Suprapubic skin (tissue), 4 donors: ENCODE data around the gene SLC1A7. TPM values are rescaled to one million over a fixed set of nuclear protein-coding genes. Genes with fewer than 3 reads are reported as not detected.

Experiments
- DNase-seq, 2 donors: peaks; one replicate each; pipeline ENCODE4 v3.0.0-alpha.2; 2019; ENCODE audit warnings: low spot score in 2 of 2
- H3K27ac ChIP-seq: fragments of 200-600 bp; sonication (generic); one replicate; pipeline ENCODE4 v1.5.1; 2019
- H3K27me3 ChIP-seq: fragments of 200-600 bp; sonication (generic); one replicate; pipeline ENCODE4 v1.5.1; 2019
- H3K36me3 ChIP-seq: fragments of 200-600 bp; sonication (generic); one replicate; pipeline ENCODE4 v1.5.1; 2019
- H3K4me1 ChIP-seq: fragments of 200-600 bp; sonication (generic); one replicate; pipeline ENCODE4 v1.5.1; 2019
- H3K4me3 ChIP-seq: fragments of 200-600 bp; sonication (generic); one replicate; pipeline ENCODE4 v1.5.1; 2019; ENCODE audit warnings: mild to moderate bottlenecking
- H3K9me3 ChIP-seq: fragments of 200-600 bp; sonication (generic); one replicate; pipeline ENCODE4 v1.5.1; 2019
- EP300 ChIP-seq: sonication (generic); formaldehyde crosslinking; IDR thresholded peaks from one replicate; pipeline ENCODE4 v1.6.1; 2017; ENCODE audit warnings: antibody characterized with exemption
- POLR2A ChIP-seq, 2 donors: fragments of 450-650 bp; IDR thresholded peaks; one replicate each; pipeline ENCODE4 v1.6.1; 2017; ENCODE audit warnings: antibody characterized with exemption in 2 of 2, mild to moderate bottlenecking in 2 of 2, moderate library complexity in 2 of 2
- POLR2AphosphoS5 ChIP-seq, 3 donors: sonication (generic); formaldehyde crosslinking; IDR thresholded peaks; one replicate each; pipeline ENCODE4 v1.6.1; 2017; ENCODE audit warnings: antibody characterized with exemption in 3 of 3
- WGBS: methylation state at CpG from one replicate; pipeline ENCODE4 v1.1.5; 2018; 5-methylcytosine and 5-hydroxymethylcytosine counted together
- total RNA-seq, 4 donors: library from RNA; depleted of rRNA; stranded (reverse); fragments of >200 nt; gene quantifications; one replicate each; pipeline ENCODE4 v1.1.0, GENCODE V29; 2016
- TF ChIP-seq, protein P1 (sequence below), 2 donors: fragments of 200-600 bp in 1 of 2; fragments of 450-650 bp in 1 of 2; sonication (generic) in 1 of 2; IDR thresholded peaks; one replicate each; pipeline ENCODE4 v1.5.1; 2016 to 2019; ENCODE audit warnings: antibody characterized with exemption in 2 of 2, mild to moderate bottlenecking in 1 of 2, moderate library complexity in 1 of 2

Gene SLC1A7
- total RNA-seq, 4 donors from 2014 or later, result not detected

GRCh38 chr1:53074313-53075154 lies 67.9 kb downstream of the SLC1A7 start:
- Histone ChIP-seq H3K36me3 (peaks cover 20% of the 10 kb centered on the region), H3K27me3 (no peaks in the 10 kb centered on the region), H3K27ac (no peak overlapping the region), H3K9me3 (no peaks in the 10 kb centered on the region), H3K4me1 (no peaks in the 10 kb centered on the region), H3K4me3 (no peak overlapping the region)
- peak; percentile 41 to 67 for DNase-seq
- WGBS, result 80% methylated on average over 3 of the region's 8 CpGs
- TF ChIP-seq, protein P1, sequence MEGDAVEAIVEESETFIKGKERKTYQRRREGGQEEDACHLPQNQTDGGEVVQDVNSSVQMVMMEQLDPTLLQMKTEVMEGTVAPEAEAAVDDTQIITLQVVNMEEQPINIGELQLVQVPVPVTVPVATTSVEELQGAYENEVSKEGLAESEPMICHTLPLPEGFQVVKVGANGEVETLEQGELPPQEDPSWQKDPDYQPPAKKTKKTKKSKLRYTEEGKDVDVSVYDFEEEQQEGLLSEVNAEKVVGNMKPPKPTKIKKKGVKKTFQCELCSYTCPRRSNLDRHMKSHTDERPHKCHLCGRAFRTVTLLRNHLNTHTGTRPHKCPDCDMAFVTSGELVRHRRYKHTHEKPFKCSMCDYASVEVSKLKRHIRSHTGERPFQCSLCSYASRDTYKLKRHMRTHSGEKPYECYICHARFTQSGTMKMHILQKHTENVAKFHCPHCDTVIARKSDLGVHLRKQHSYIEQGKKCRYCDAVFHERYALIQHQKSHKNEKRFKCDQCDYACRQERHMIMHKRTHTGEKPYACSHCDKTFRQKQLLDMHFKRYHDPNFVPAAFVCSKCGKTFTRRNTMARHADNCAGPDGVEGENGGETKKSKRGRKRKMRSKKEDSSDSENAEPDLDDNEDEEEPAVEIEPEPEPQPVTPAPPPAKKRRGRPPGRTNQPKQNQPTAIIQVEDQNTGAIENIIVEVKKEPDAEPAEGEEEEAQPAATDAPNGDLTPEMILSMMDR (IDR thresholded peaks at IDR 0.05), result no peak
- no peak for TF ChIP-seq POLR2A (IDR thresholded peaks at IDR 0.05)
- TF ChIP-seq POLR2AphosphoS5 (IDR thresholded peaks at IDR 0.05), result no peak

- peaks cover 17% of the 10 kb centered on the region for H3K36me3 ChIP-seq
- WGBS, result 71% methylated on average over 10 of the region's 10 CpGs
- H3K4me1 ChIP-seq, result no peaks in the 10 kb centered on the region
- no peaks in the 10 kb centered on the region for H3K9me3 ChIP-seq
- TF ChIP-seq EP300 (no peak), POLR2A (IDR thresholded peaks at IDR 0.05) (no peak), POLR2AphosphoS5 (IDR thresholded peaks at IDR 0.05) (no peak)
- TF ChIP-seq, protein P1 (IDR thresholded peaks at IDR 0.05), result no peak
- no peaks in the 10 kb centered on the region for H3K27me3 ChIP-seq
- DNase-seq, result peak; percentile 61 to 74
- H3K4me3 ChIP-seq, result no peak overlapping the region
- H3K27ac ChIP-seq, result no peak overlapping the region
These were observed 68.5 kb downstream of the SLC1A7 start for GRCh38 chr1:53073868-53074311.

- Histone ChIP-seq H3K36me3 (peaks cover 11% of the 10 kb centered on the region), H3K27ac (no peak overlapping the region), H3K27me3 (no peaks in the 10 kb centered on the region), H3K4me3 (no peak overlapping the region), H3K9me3 (no peaks in the 10 kb centered on the region), H3K4me1 (no peaks in the 10 kb centered on the region)
- no peak for DNase-seq
- TF ChIP-seq POLR2A (IDR thresholded peaks at IDR 0.05) (no peak), POLR2AphosphoS5 (IDR thresholded peaks at IDR 0.05) (no peak), EP300 (no peak)
- TF ChIP-seq, protein P1 (IDR thresholded peaks at IDR 0.05), result no peak
- WGBS, result 94% methylated on average over 7 of the region's 7 CpGs
These were observed 69.2 kb downstream of the SLC1A7 start for GRCh38 chr1:53073287-53073686.

GRCh38 chr1:53071915-53072314 lies 70.5 kb downstream of the SLC1A7 start:
- H3K36me3 ChIP-seq, result peaks cover 3% of the 10 kb centered on the region
- H3K27me3 ChIP-seq, result no peaks in the 10 kb centered on the region
- H3K27ac ChIP-seq, result no peak overlapping the region
- no peaks in the 10 kb centered on the region for H3K4me1 ChIP-seq
- H3K9me3 ChIP-seq, result no peaks in the 10 kb centered on the region
- TF ChIP-seq EP300 (no peak), POLR2A (IDR thresholded peaks at IDR 0.05) (no peak), POLR2AphosphoS5 (IDR thresholded peaks at IDR 0.05) (no peak)
- TF ChIP-seq, protein P1 (IDR thresholded peaks at IDR 0.05), result no peak
- no peak for DNase-seq
- WGBS, result 98% methylated on average over 1 of the region's 1 CpG
- no peak overlapping the region for H3K4me3 ChIP-seq

- peaks cover 3% of the 10 kb centered on the region for H3K36me3 ChIP-seq
- 84% methylated on average over 14 of the region's 17 CpGs for WGBS
- DNase-seq, result peak; percentile 44 to 75
- H3K4me1 ChIP-seq, result no peaks in the 10 kb centered on the region
- TF ChIP-seq POLR2A (IDR thresholded peaks at IDR 0.05) (no peak), POLR2AphosphoS5 (IDR thresholded peaks at IDR 0.05) (no peak), EP300 (no peak)
- TF ChIP-seq, protein P1 (IDR thresholded peaks at IDR 0.05), result no peak
- H3K4me3 ChIP-seq, result no peak overlapping the region
- no peaks in the 10 kb centered on the region for H3K27me3 ChIP-seq
- H3K27ac ChIP-seq, result no peak overlapping the region
- no peaks in the 10 kb centered on the region for H3K9me3 ChIP-seq
These were observed 71.1 kb downstream of the SLC1A7 start for GRCh38 chr1:53071167-53071865.
